ENCODE data around the gene SPAG16. TPM values are rescaled to one million over a fixed set of nuclear protein-coding genes. Genes with fewer than 3 reads are reported as not detected.
"Not testable (repeated sequence)": the region's sequence is repeated elsewhere in the genome, so short reads cannot be mapped to it uniquely, and the experiment has no call there.

SPAG16 gene
- polyA plus RNA-seq, 1 of the 3 experiments (the other 2 are of a cell fraction), result 29.5 TPM

- H3K4me1 ChIP-seq (ENCODE audit: control insufficient read depth in 1 of 2, insufficient read depth in 2 of 2, low read depth in 1 of 2, low read length in 1 of 2), result no peaks in the 10 kb centered on the region
- no peak for DNase-seq
- H3K9ac ChIP-seq, result no peak overlapping the region
- H3K36me3 ChIP-seq (replicated peaks in 1 of 2; ENCODE audit: control insufficient read depth in 1 of 2, insufficient read depth in 2 of 2, low read length in 1 of 2), result no peaks in the 10 kb centered on the region
- no peaks in the 10 kb centered on the region for H4K20me1 ChIP-seq (ENCODE audit: insufficient read depth)
- no peaks in the 10 kb centered on the region for H3K9me3 ChIP-seq
- no peaks in the 10 kb centered on the region for H3K79me2 ChIP-seq (ENCODE audit: insufficient read depth)
- H3K9me2 ChIP-seq, result no peaks in the 10 kb centered on the region
- 78% methylated on average over 1 of the region's 1 CpG for WGBS (ENCODE audit: low lambda C conversion rate)
- H2AFZ ChIP-seq (ENCODE audit: low read depth), result no peak overlapping the region
- no peaks in the 10 kb centered on the region for H3K27me3 ChIP-seq (ENCODE audit: insufficient read depth)
- no peak for TF ChIP-seq EP300 (IDR thresholded peaks at IDR 0.05; ENCODE audit: borderline replicate concordance in 1 of 2, low read depth in 1 of 2, low read length in 1 of 2)
- no peak for TF ChIP-seq MEF2A (IDR thresholded peaks at IDR 0.05; ENCODE audit: borderline replicate concordance, low read depth)
- TF ChIP-seq MXI1 (IDR thresholded peaks at IDR 0.05; ENCODE audit: low read depth, low read length), result no peak
- no peak for TF ChIP-seq GABPA (IDR thresholded peaks at IDR 0.05; ENCODE audit: low read depth)
- TF ChIP-seq SIN3A (IDR thresholded peaks at IDR 0.05; ENCODE audit: borderline replicate concordance, low read depth, low read length), result no peak
- no peak for TF ChIP-seq PBX3 (IDR thresholded peaks at IDR 0.05)
- TF ChIP-seq ELF1 (IDR thresholded peaks at IDR 0.05), result no peak
- TF ChIP-seq CTCF (IDR thresholded peaks at IDR 0.05), result no peak
- no peak for TF ChIP-seq USF2 (IDR thresholded peaks at IDR 0.05; ENCODE audit: borderline replicate concordance, low read depth, low read length)
- no peak for TF ChIP-seq JUND (IDR thresholded peaks at IDR 0.05)
- TF ChIP-seq GATA2 (CRISPR knock-in tag; IDR thresholded peaks at IDR 0.05), result no peak
- no peak for TF ChIP-seq SMC3 (IDR thresholded peaks at IDR 0.05; ENCODE audit: low read depth, low read length)
- TF ChIP-seq EZH2phosphoT487 (IDR thresholded peaks at IDR 0.05; ENCODE audit: borderline replicate concordance, low read depth), result no peak
- ChIA-PET CTCF (interaction anchor here (0.9 kb wide), 1 partner anchor 12 kb away, joined by 3 read pairs; no protein-coding TSS in a partner anchor), POLR2A (no interaction called here)
- no peak overlapping the region for H3K4me3 ChIP-seq (ENCODE audit: low read depth in 2 of 2, low read length in 1 of 2)
- H3K27ac ChIP-seq (ENCODE audit: low read depth in 2 of 2, low read length in 1 of 2), result no peak overlapping the region
- no peak overlapping the region for H3K4me2 ChIP-seq
- H3F3A ChIP-seq (replicated peaks; ENCODE audit: insufficient read depth), result no peaks in the 10 kb centered on the region
Measured at GRCh38 chr2:213376644-213377043, 92.4 kb downstream of the SPAG16 start.

GRCh38 chr2:213407027-213407426, 122.8 kb downstream of the SPAG16 start:
- H3K4me3 ChIP-seq (ENCODE audit: low read depth in 2 of 2, low read length in 1 of 2); POLR2A ChIA-PET: not testable (repeated sequence)

GRCh38 chr2:213408426-213409070, 124.3 kb downstream of the SPAG16 start:
- DNase-seq; H3K4me2 ChIP-seq; H3K9me3 ChIP-seq; H2AFZ ChIP-seq (ENCODE audit: low read depth); H3K9ac ChIP-seq; H3K79me2 ChIP-seq (ENCODE audit: insufficient read depth); H4K20me1 ChIP-seq (ENCODE audit: insufficient read depth); H3K4me3 ChIP-seq (ENCODE audit: low read depth in 2 of 2, low read length in 1 of 2); H3K27ac ChIP-seq (ENCODE audit: low read depth in 2 of 2, low read length in 1 of 2); H3F3A ChIP-seq (replicated peaks; ENCODE audit: insufficient read depth); H3K36me3 ChIP-seq (replicated peaks in 1 of 2; ENCODE audit: control insufficient read depth in 1 of 2, insufficient read depth in 2 of 2, low read length in 1 of 2); POLR2A ChIA-PET; H3K9me2 ChIP-seq; H3K27me3 ChIP-seq (ENCODE audit: insufficient read depth); H3K4me1 ChIP-seq (ENCODE audit: control insufficient read depth in 1 of 2, insufficient read depth in 2 of 2, low read depth in 1 of 2, low read length in 1 of 2): not testable (repeated sequence)
- CTCF ChIA-PET, result interaction anchor here (1.5 kb wide), 1 partner anchor 209 kb away, joined by 3 read pairs; no protein-coding TSS in a partner anchor
- 62% methylated on average over 6 of the region's 6 CpGs for WGBS (ENCODE audit: low lambda C conversion rate)

More at GRCh38 chr2:213407027-213407426, 122.8 kb downstream of the SPAG16 start:
- DNase-seq; H3K9ac ChIP-seq; H3K9me3 ChIP-seq; H3F3A ChIP-seq (replicated peaks; ENCODE audit: insufficient read depth); H4K20me1 ChIP-seq (ENCODE audit: insufficient read depth); H2AFZ ChIP-seq (ENCODE audit: low read depth); H3K27me3 ChIP-seq (ENCODE audit: insufficient read depth); H3K4me2 ChIP-seq; H3K36me3 ChIP-seq (replicated peaks in 1 of 2; ENCODE audit: control insufficient read depth in 1 of 2, insufficient read depth in 2 of 2, low read length in 1 of 2); CTCF ChIA-PET; H3K4me1 ChIP-seq (ENCODE audit: control insufficient read depth in 1 of 2, insufficient read depth in 2 of 2, low read depth in 1 of 2, low read length in 1 of 2); H3K9me2 ChIP-seq; H3K79me2 ChIP-seq (ENCODE audit: insufficient read depth); H3K27ac ChIP-seq (ENCODE audit: low read depth in 2 of 2, low read length in 1 of 2): not testable (repeated sequence)
- 71% methylated on average over 9 of the region's 9 CpGs for WGBS (ENCODE audit: low lambda C conversion rate)

- H3K9ac ChIP-seq; POLR2A ChIA-PET; H3K79me2 ChIP-seq (ENCODE audit: insufficient read depth); H3K4me2 ChIP-seq; H4K20me1 ChIP-seq (ENCODE audit: insufficient read depth); H3K36me3 ChIP-seq (replicated peaks in 1 of 2; ENCODE audit: control insufficient read depth in 1 of 2, insufficient read depth in 2 of 2, low read length in 1 of 2); H2AFZ ChIP-seq (ENCODE audit: low read depth); H3K27me3 ChIP-seq (ENCODE audit: insufficient read depth); H3K4me1 ChIP-seq (ENCODE audit: control insufficient read depth in 1 of 2, insufficient read depth in 2 of 2, low read depth in 1 of 2, low read length in 1 of 2); H3K27ac ChIP-seq (ENCODE audit: low read depth in 2 of 2, low read length in 1 of 2); H3F3A ChIP-seq (replicated peaks; ENCODE audit: insufficient read depth); H3K9me3 ChIP-seq; DNase-seq; H3K9me2 ChIP-seq; H3K4me3 ChIP-seq (ENCODE audit: low read depth in 2 of 2, low read length in 1 of 2): not testable (repeated sequence)
- 69% methylated on average over 9 of the region's 9 CpGs for WGBS (ENCODE audit: low lambda C conversion rate)
- CTCF ChIA-PET, result interaction anchor here (1.0 kb wide), 1 partner anchor 16 kb away, joined by 3 read pairs; no protein-coding TSS in a partner anchor
Measured at GRCh38 chr2:213410687-213411086, 126.4 kb downstream of the SPAG16 start.
